HG03575 (cell line): ENCODE data around the gene TMEM167B.

ENCODE experiments used
- ATAC-seq: cut with Tn5 transposase; IDR thresholded peaks from one replicate; pipeline ENCODE4 v1.9.1; 2021; ENCODE audit not compliant: unreplicated experiment, insufficient number of reproducible peaks, low FRiP score; ENCODE audit errors: extremely low read depth

Gene TMEM167B

DNA sequence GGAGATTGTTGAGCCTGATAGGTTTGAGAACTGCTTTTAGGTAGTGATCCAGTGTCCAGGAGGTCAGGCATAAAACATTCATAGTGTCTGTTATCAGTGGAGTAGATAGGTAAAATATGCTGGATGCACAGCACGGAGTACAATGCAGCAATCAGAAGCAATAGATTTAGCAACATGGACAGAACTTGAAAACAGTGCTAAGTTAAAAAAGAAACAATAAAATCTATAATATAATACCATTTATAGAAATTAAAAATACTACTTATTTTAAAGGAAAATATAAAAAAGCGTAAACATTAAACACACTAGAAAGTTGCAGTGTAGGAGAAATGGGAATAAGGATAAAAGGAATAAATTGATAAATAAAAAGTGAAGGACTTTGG lies 11.3 kb upstream of the TMEM167B start:
- ATAC-seq, result no peak

DNA sequence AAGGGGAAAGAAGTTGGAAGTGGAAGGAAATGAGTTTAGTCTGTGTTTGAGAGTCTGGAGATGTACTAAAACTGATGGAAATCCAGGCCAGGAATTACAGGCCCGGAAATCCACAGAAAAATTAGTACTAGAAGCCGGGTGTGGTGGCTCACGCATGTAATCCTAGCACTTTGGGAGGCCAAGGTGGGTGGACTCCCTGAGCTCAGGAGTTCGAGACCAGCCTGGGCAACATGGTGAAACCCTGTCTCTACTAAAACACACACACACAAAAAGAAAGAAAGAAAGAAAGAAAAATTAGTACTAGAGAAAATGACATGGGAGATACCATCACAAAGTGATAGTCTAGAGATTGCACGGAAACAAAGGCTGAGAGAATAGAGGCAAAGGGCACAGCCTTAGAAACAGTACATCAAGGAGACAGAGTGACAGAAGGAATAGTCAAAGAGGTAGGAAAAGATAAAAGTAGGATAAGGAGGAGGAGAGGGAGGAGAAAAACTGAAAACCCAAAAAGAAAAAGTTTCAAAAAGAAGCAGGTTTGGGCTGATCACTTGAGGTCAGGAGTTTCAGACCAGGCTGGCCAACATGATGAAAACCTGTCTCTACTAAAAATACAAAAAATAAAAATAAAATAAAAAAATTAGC lies 10.0 kb upstream of the TMEM167B start:
- no peak for ATAC-seq

DNA sequence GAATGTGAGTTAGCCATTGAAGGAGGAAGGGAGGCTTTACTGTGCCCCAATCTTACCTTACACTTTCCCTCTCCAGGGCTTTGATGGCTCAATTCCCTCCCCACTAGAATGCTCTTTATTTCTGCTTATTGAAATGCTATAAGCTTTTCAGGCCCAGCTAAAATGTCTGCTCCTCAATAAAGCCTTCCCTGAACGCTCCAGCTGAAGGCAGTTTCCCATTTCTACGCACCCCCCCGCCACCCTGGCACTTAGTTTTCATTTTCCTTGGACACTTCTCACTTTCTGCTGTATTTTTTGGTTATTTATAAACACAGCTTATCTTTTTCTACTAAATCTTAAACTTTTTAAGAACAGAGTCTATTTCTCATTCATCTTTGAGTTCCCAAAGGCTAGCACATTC lies 7.1 kb upstream of the TMEM167B start:
- ATAC-seq, result no peak

DNA sequence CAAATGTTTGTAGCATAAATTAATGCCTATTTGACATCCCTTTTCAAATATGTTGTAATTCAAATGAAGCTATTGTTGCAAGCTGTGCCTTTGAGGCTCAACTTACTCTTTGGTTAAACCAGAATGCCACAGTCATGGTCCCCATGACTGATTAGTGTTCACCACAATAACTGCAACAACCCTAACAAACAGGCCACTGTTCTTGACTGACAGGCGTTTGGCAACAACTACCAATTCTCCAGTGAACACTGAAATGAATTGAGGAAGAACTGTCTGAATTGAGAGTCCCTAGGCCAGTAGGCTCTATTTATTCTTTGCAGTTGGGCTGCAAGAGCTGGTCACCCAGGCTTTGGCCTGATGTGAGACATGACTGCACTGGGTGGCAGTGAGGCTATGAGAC lies 6.6 kb upstream of the TMEM167B start:
- ATAC-seq, result no peak

DNA sequence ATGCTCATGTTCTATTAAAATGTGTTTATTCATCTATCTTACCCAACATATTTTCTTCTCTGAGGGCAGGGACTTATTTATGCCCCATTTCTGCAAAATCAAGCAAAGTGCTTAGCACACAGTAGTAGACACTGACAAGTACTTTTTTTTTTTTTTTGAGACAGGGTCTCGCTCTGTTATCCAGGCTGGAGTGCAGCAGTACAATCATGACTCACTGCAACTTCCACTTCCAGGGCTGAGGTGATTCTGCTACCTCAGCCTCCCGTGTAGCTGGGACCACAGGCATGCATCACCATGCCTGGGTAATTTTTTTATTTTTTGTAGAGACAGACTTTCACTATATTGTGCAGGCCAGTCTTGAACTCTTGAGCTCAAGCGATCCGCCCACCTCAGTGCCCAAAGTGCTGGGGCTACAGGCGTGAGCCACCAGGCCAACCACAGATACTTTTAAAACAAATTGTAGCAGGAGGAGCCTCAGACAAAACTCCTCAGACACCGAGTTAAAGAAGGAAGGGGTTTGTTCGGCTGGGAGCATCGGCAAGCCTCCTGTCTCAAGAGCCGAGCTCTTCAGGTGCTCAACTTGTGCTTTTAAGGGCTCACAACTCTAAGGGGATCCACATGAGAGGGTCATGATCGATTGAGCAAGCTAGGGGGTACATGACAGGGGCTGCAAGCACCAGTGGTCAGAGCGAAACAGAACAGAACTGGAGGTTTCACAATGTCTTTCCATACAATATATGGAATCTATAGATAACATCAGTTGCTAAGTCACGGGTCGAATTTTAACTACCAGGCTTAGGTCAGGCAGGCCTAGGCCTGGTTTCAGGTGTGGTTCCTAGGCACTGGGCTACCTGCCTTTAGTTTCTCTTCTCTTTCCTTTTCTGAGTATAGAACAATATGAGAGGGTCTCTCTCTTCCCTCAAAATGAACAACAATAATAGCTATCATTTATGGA lies 5.7 kb upstream of the TMEM167B start:
- ATAC-seq, result no peak

DNA sequence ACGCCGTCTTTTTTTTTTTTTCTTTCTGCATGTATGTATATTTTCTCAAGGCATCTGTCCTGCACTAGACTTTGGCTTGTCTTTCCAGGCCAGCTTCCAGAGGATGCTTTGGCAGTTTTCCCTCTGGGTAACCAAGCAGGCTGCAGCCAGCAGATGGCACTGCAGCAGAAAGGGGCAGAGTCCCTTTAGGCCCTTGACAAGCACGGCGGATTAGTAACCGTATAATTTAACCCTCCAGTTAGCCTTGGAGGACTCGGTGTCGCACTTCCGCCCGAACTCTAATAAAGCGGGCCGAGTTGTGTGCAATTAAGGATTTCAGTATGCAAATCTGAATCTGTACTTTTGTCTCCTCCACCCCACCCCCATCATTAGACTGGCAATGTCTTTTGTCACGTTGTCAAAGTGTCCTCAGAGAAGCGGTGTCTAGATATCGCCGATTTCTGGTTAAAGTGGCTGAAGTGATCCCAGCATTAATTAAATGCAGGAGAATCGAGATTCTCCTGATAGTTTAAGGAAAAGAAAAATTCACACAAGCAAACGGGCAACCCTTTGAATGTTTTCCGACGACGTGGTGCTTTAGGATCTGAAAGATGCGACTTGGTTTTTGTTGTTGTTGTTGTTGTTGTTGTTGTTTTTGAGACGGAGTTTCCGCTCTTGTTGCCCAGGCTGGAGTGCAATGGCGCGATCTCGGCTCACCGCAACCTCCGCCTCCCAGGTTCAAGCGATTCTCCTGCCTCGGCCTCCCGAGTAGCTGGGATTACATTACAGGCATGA lies 1.1 kb upstream of the TMEM167B start:
- ATAC-seq, result no peak

DNA sequence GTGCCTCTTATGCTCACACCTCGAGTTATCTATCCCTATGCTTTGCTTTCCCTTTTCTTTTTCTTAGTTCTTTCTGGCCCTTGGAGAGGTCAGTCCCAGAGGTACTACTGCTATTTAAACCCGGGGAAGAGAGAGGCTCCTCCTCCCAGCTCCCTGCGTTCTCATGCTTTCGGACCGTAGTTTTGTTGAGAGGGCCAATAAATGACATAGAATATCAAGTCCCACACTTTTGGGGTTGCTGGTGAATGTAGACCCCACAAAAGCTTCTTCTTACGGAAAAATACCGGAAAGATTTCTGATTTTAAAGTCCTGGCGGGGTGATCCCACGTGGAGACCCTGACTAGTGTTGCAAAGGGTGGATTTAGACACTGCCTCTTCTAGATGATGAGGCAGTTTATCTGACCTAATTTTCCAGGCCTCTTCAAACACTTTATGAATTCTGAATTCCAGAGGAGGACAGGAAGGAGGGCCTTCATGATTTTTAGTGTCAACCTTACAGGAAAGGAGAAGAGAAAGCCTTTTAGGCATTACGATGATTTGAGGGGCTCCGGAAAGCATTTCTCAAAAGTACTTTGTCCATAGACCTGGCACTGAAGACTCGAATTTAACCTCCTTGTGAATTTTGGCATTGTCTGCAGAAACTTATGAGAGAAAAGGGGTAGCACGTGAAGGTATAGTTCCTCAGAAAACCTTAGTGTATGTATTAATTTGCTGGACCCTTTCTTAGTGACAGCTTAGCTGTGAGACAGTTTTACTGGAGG lies 694 bp downstream of the TMEM167B start:
- no peak for ATAC-seq

DNA sequence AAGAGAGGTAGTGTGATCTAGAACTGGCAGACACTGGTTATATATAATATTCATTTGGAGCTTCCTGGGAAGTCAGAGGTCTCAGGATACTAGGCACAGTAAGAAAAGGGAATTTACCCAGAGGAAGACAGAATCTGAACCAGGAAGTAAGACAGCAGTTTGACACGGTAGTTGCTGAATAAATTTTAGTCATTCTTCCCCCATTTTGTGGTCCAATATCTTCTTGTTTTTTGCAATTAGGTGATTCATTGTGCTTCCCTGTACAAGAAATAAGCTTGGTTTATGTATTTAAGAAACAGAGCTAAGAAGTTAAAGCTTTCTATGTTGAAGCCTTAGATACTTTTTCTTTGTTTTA lies 1.3 kb downstream of the TMEM167B start:
- ATAC-seq, result no peak

DNA sequence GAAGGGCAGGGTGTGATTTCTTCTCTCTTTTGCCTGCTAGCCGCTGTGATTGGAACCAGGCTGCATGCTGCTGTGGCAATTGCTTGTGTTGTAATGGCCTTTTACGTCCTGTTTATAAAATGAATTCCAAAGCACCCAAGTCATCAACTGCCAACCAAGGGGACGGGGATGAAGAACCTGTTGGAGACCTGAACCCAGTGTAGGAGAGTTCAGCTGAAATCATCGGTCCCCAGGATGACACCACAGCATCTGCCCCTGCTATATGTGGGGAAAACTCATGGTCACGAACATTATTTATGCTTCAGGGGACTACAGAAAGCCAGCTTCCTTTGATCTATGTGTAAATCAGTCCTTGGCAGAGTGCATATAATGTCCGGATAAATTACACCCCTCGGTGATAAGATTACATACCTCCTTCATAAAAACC lies 3.8 kb downstream of the TMEM167B start:
- ATAC-seq, result no peak

DNA sequence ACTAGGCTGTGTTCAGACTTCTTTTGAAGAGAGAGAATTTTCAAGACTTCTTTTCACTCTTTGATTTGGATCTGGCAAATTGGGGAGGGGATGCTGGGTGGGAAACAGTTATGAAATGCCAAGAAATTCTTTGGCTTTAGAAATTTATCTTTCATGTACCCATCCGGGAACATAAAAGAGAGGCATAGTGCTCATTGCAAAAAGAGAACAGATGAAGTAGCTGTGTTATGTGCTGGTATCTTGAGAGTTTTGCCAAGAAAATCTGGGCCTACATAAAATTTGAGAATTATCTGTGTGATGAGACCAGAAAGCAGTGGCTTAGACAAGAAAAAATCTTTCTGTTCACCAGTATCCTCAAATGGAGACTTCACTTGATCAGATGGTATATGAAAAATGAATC lies 4.3 kb downstream of the TMEM167B start:
- no peak for ATAC-seq

DNA sequence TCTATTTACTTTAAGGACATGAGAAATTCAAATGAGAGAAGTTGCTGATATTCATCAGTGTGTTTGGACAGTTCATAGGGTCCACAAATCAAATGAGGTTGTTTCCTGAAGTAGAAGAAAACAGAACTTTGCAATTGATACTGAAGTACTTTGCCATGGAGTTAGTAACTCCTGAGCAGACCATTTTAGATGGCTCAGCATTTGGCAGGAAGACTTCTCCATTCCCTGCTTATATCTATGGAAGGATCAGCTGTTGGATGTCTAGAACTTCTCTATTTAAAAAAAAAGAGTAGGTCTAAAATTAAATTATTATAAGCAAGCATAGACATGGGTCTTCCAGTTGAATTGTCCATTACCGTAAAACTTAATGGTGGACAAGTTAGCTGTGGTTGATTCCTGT lies 5.1 kb downstream of the TMEM167B start:
- no peak for ATAC-seq

DNA sequence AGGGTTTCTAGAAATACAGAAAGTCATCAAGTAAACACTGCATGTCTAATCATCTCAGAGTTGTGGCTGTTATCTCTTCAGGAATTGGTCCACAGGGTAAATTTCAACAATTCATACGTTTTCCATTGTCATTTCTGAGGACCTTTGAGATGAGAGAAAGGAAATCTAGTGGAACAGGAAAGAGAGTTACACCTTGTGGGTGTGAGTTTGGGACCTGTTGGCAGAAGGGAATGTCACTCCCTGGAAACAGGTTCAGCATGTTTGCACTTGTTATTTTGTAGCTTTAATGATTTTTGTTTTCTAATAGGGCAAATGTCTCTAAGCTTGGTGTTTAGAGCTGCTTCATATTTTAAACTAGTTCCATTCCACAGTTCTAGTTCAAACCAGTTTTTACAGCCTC lies 5.6 kb downstream of the TMEM167B start:
- no peak for ATAC-seq

DNA sequence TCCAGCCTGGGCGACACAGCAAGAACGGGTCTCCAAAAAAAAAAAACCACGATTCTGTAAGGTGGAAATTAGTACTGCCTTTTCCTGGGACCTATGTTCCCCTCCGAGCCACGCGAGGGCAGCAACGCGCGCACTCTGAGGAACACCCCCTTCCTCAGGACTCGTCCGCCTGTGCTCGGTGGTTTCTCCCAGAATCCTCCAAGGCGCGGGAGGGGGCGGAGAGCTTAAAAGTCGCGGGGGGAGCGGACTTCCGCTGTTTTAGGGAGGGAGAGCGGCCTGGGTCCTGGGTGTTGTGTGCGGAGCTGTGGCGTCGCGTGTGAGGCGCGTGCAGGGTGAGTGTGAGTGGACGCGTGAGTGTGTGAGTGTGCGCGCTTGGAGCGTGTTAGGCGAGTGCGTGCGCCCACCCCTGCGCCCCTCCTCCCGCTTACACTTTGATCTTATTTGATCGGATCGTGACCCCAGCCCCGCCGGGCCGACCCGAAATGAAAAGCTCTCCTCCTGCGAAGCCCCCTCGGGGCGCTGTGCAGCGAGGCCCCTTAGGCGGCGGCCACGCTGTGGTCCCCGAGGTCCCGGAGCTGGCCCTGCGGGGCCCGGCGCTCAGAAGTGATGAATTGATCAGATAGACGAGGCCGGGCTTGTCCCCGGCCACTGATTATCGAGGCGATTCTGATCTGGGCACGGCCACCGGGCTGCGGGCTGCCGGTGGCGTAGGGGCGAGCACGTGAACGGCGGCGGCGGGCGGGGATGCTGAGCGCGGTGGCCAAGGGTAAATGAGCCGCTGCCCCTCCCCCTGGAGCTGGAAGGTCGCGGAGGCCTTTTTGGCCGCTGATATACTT lies 9.6 kb downstream of the TMEM167B start:
- no peak for ATAC-seq

DNA sequence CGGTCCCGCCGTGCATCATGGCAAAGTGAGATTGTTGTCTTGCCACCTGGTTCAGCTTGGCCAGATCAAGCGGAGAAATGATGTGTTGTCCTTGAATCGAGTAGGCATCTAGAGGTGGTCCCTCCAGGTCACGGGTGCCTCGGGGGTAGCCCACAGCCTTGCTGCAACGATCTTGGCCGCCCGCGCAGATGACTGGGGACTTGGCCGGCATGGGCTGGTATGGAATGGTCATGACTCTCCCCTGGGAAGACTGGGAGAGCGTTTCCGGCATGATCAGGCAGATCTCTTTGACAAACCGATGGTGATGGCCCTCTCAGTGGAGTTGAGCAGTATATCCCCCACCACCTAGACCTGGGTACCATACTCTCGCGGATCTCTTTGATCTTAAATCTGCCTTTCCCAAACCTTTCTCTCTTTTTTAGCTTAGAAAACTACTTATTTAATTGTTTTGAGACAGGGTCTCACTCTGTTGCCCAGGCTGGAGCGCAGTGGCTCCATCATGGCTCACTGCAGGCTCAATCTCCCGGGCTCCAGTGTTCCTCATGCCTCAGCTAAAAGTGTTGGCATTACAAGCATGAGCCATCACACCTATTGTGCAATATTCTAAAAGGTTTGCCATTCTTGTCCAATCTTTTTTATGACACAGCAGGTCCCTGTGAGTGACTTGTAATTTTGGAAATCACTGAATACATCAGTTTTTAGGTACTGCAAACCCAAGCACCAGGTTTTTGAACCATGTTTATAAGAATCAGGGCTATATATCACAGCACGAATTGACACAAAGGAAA lies 14.0 kb downstream of the TMEM167B start:
- ATAC-seq, result no peak

DNA sequence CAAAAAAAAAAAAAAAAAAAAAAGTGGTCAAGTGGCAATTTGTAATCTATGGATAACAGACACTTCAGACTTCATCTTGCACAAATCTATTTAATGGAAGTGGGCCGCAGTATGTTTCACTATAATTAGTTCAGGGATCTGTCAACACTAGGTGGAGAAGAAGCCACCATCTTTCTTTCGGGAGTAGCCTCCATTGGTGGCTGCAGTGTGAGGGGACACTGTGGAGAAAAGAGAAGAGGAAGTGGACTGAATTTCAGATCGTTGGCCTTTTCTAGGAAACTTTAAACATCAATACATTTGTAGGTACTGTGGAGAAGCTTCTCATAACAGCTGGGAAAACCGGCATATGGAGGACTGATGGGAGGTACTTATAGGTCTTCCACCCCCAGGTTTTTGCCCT lies 15.3 kb downstream of the TMEM167B start:
- ATAC-seq, result no peak

DNA sequence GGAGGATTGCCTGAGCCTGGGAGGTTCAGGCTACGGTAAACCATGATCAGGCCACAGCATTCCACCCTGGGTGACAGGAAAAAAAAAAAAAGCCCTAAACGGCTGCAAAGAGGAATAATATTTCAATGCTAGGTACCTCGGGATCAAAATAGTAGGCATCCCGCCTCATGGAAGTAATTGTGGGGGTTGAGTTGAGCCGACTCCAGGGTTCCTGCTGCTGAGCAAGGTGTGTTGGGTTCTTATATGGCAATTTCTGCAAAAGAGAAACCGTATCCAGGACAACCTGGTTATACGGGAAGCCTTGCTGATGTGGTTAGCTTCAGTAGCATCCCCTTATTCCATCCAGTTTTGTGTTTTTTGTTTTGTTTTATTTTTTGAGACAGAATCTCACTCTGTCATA lies 17.2 kb downstream of the TMEM167B start:
- no peak for ATAC-seq

DNA sequence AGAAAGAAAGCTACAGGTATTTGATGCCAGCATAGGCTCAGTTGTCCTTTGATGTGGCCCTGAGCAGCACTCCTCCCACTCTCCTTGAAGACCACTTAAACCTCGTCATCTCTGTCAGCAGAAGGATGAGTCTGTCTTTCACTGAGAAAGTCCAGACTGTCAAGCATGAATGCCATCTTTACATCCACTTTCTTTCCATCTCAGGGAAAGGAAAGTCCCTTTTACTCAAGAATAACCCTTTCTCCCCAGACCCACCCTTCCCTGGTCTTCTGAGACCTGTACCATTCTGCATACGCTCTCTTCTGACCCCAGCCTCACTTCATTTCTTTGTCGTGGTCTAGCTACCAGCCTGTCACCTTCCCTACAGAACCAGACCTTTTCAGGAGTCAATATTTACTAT lies 19.3 kb downstream of the TMEM167B start:
- no peak for ATAC-seq
